A549 (cell line): ENCODE data around the gene LDLRAD4. TPM values are rescaled to one million over a fixed set of nuclear protein-coding genes. Genes with fewer than 3 reads are reported as not detected.

ENCODE experiments used
- ATAC-seq, 2 experiments: fragments of 200-7000 bp in 1 of 2; fragments of >200 bp in 1 of 2; cut with Nextera tagmentation in 1 of 2; cut with Tn5 transposase in 1 of 2; 3 replicates each; pipeline versions ENCODE4 v1.8.0 to v1.9.1; 2018 to 2020; ENCODE audit warnings: mild to moderate bottlenecking in 1 of 2, moderate library complexity in 1 of 2
- CTCF ChIA-PET: fragments of 300-600 bp; sonication (Branson Sonifier 250); formaldehyde crosslinking; extraction: SDS; loops from one replicate; lab custom pipeline; 2021; ENCODE audit warnings: antibody characterized with exemption, inconsistent platforms; lab: Yijun Ruan, JAX
- POLR2A ChIA-PET: fragments of 350-600 bp; formaldehyde crosslinking; extraction: SDS; loops from one replicate; lab custom pipeline; 2021; ENCODE audit warnings: antibody characterized with exemption, inconsistent platforms; lab: Yijun Ruan, JAX
- DNase-seq, 2 experiments: peaks; one replicate each; pipeline versions ENCODE4 v3.0.0 to v3.0.0-alpha.2; 2011 to 2016; ENCODE audit warnings: low read depth in 1 of 2, low spot score in 1 of 2
- FAIRE-seq: peaks from 2 replicates; lab custom pipeline; 2011; peaks lifted over from hg19 to GRCh38; lab: Jason Lieb, UNC
- H3K27ac ChIP-seq, 2 experiments: fragments of >200 bp; sonication (Bioruptor Twin); formaldehyde crosslinking; 3 replicates each; pipeline ENCODE4 v1.5.1; 2016 to 2017
- H3K4me1 ChIP-seq: fragments of >200 bp; sonication (Bioruptor Twin); formaldehyde crosslinking; 3 replicates; pipeline ENCODE4 v1.6.1; 2016
- H3K4me2 ChIP-seq: fragments of >200 bp; sonication (Bioruptor Twin); formaldehyde crosslinking; 3 replicates; pipeline ENCODE4 v1.6.1; 2016
- H3K4me3 ChIP-seq: fragments of >200 bp; sonication (Bioruptor Twin); formaldehyde crosslinking; 3 replicates; pipeline ENCODE4 v1.5.1; 2016
- H3K9me3 ChIP-seq: fragments of >200 bp; sonication (Bioruptor Twin); formaldehyde crosslinking; 3 replicates; pipeline ENCODE4 v1.6.1; 2016
- BHLHE40 ChIP-seq: IDR thresholded peaks from 2 replicates; pipeline ENCODE4 v1.6.1; 2012; ENCODE audit warnings: low read depth, low read length, inconsistent platforms
- FOSB ChIP-seq: fragments of 250-450 bp; sonication (Bioruptor Pico); IDR thresholded peaks from 2 replicates; pipeline ENCODE4 v1.5.0; 2020; ENCODE audit warnings: mild to moderate bottlenecking, moderate library complexity
- FOSL2 ChIP-seq, 2 experiments: fragments of 450-650 bp in 1 of 2; fragments of >200 bp in 1 of 2; sonication (Bioruptor Twin) in 1 of 2; formaldehyde crosslinking; IDR thresholded peaks; 2 replicates each; pipeline versions ENCODE4 v1.5.0 to v1.6.1; 2016 to 2020; ENCODE audit warnings: mild to moderate bottlenecking in 1 of 2, moderate library complexity in 1 of 2
- HMGXB4 ChIP-seq: fragments of 250-450 bp; sonication (Bioruptor Pico); IDR thresholded peaks from 2 replicates; pipeline ENCODE4 v1.5.0; 2021; ENCODE audit warnings: mild to moderate bottlenecking, moderate library complexity, borderline replicate concordance
- HOXA7 ChIP-seq: fragments of 250-450 bp; sonication (Bioruptor Pico); IDR thresholded peaks from 2 replicates; pipeline ENCODE4 v1.5.0; 2020; ENCODE audit warnings: mild to moderate bottlenecking, moderate library complexity
- HOXB5 ChIP-seq: fragments of 250-450 bp; sonication (Bioruptor Pico); IDR thresholded peaks from 2 replicates; pipeline ENCODE4 v1.5.0; 2020; ENCODE audit warnings: mild to moderate bottlenecking, moderate library complexity
- MAFK ChIP-seq: fragments of 450-650 bp; IDR thresholded peaks from 2 replicates; pipeline ENCODE4 v1.6.1; 2014; ENCODE audit not compliant: partially characterized antibody
- NR3C1 ChIP-seq: fragments of >200 bp; sonication (Bioruptor Twin); formaldehyde crosslinking; IDR thresholded peaks from 3 replicates; pipeline ENCODE4 v1.6.1; 2017
- PHF8 ChIP-seq: fragments of 200-600 bp; sonication (generic); IDR thresholded peaks from 2 replicates; pipeline ENCODE4 v1.6.1; 2016; ENCODE audit warnings: low read depth, mild to moderate bottlenecking, antibody characterized with exemption, moderate library complexity, borderline replicate concordance
- POLR2A ChIP-seq: IDR thresholded peaks from 2 replicates; pipeline ENCODE4 v1.6.1; 2012; ENCODE audit warnings: mild to moderate bottlenecking, low read length
- RCOR1 ChIP-seq: fragments of 150-350 bp; IDR thresholded peaks from 2 replicates; pipeline ENCODE4 v1.6.1; 2014; ENCODE audit warnings: antibody characterized with exemption, low read length, low read depth
- RNF2 ChIP-seq: fragments of 200-600 bp; sonication (generic); IDR thresholded peaks from 2 replicates; pipeline ENCODE4 v1.6.1; 2016; ENCODE audit warnings: low read depth, mild to moderate bottlenecking, antibody characterized with exemption, moderate library complexity, borderline replicate concordance
- SMC3 ChIP-seq: fragments of >200 bp; sonication (Bioruptor Twin); formaldehyde crosslinking; IDR thresholded peaks from 3 replicates; pipeline ENCODE4 v1.6.1; 2018; ENCODE audit warnings: inconsistent platforms
- SREBF2 ChIP-seq: fragments of 450-650 bp; IDR thresholded peaks from 2 replicates; pipeline ENCODE4 v1.6.1; 2014; ENCODE audit warnings: mild to moderate bottlenecking, moderate library complexity
- USF2 ChIP-seq: fragments of 450-650 bp; IDR thresholded peaks from 2 replicates; pipeline ENCODE4 v1.6.1; 2014; ENCODE audit warnings: antibody characterized with exemption
- ZC3H11A ChIP-seq: fragments of 450-650 bp; IDR thresholded peaks from 2 replicates; pipeline ENCODE4 v1.6.1; 2014; ENCODE audit warnings: antibody characterized with exemption, mild to moderate bottlenecking
- ZNF302 ChIP-seq: fragments of 250-450 bp; sonication (Bioruptor Pico); IDR thresholded peaks from 2 replicates; pipeline ENCODE4 v1.9.0; 2021; ENCODE audit warnings: inconsistent platforms, mild to moderate bottlenecking, moderate library complexity
- ZSCAN20 ChIP-seq: fragments of 250-450 bp; sonication (Bioruptor Pico); IDR thresholded peaks from 2 replicates; pipeline ENCODE4 v1.8.0; 2022; ENCODE audit warnings: mild to moderate bottlenecking, moderate library complexity
- WGBS: methylation state at CpG from one replicate; pipeline ENCODE4 v1.1.6; 2017; ENCODE audit errors: missing lambda C conversion rate; 5-methylcytosine and 5-hydroxymethylcytosine counted together
- polyA plus RNA-seq, 4 experiments: library from polyadenylated mRNA; depleted of rRNA in 3 of 4; stranded (reverse); fragments of >200 nt; fragmentation: RNase III in 1 of 4; extraction: RNeasy Plus Mini Kit Qiagen cat#74134 plus additional on column Dnase treatment in 1 of 4; gene quantifications; 2 replicates in 3 of 4; 3 replicates in 1 of 4; pipeline ENCODE4 v1.2.3, GENCODE V29; 2011 to 2017

LDLRAD4 gene
- polyA plus RNA-seq, 2 of the 4 experiments (the other 2 are of a cell fraction): 5.2 to 7.6 TPM

GRCh38 chr18:13461936-13462335 is 243.4 kb downstream of the LDLRAD4 start:
- CTCF ChIA-PET: interaction anchor here (0.6 kb wide), 1 partner anchor 405 kb away, joined by 3 read pairs; no protein-coding TSS in a partner anchor
- no peak for ATAC-seq
- FAIRE-seq: no peak
- Histone ChIP-seq H3K4me2 (no peak overlapping the region), H3K27ac (no peak overlapping the region), H3K9me3 (no peaks in the 10 kb centered on the region), H3K4me1 (no peaks in the 10 kb centered on the region), H3K4me3 (no peak overlapping the region)
- TF ChIP-seq RNF2 (no peak), PHF8 (no peak), SMC3 (no peak), HOXB5 (CRISPR knock-in tag) (no peak), FOSL2 (IDR thresholded peaks at IDR 0.05) (no peak), FOSL2 (CRISPR knock-in tag; IDR thresholded peaks at IDR 0.05) (no peak), MAFK (no peak), USF2 (no peak)
- 96% methylated on average over 5 of the region's 5 CpGs for WGBS
- POLR2A ChIA-PET: no interaction called here
- no peak for DNase-seq

DNA sequence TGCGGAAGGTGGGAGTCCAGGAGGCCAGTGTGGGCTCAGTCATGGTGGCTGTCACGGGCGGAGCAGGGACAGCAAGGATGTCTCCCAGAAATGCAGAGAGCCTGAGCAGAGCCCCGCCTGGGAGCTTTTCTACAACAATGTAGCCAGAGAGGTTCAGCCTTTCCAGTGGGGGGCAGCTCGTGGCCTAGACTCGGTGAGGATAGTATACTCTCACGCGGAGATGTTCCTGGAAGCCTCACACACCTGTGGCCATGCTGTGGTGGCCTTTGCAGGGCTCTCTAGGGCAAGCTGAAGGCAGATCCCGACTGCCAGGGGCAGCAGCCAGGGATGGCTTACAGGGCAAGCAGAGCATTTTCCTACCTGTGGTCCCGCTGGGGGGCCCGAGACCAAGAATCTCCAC is 244.1 kb downstream of the LDLRAD4 start:
- Histone ChIP-seq H3K9me3 (no peaks in the 10 kb centered on the region), H3K4me3 (no peak overlapping the region), H3K27ac (no peak overlapping the region), H3K4me1 (no peaks in the 10 kb centered on the region), H3K4me2 (no peak overlapping the region)
- ATAC-seq: no peak
- POLR2A ChIA-PET: no interaction called here
- WGBS: 84% methylated on average over 10 of the region's 11 CpGs
- DNase-seq: no peak
- TF ChIP-seq FOSB (CRISPR knock-in tag) (no peak), ZNF302 (CRISPR knock-in tag) (no peak), RCOR1 (no peak), BHLHE40 (no peak), NR3C1 (no peak), ZC3H11A (no peak), HMGXB4 (CRISPR knock-in tag) (no peak)
- CTCF ChIA-PET: interaction anchor here (0.6 kb wide), 1 partner anchor 406 kb away, joined by 3 read pairs; no protein-coding TSS in a partner anchor
- no peak for FAIRE-seq

DNA sequence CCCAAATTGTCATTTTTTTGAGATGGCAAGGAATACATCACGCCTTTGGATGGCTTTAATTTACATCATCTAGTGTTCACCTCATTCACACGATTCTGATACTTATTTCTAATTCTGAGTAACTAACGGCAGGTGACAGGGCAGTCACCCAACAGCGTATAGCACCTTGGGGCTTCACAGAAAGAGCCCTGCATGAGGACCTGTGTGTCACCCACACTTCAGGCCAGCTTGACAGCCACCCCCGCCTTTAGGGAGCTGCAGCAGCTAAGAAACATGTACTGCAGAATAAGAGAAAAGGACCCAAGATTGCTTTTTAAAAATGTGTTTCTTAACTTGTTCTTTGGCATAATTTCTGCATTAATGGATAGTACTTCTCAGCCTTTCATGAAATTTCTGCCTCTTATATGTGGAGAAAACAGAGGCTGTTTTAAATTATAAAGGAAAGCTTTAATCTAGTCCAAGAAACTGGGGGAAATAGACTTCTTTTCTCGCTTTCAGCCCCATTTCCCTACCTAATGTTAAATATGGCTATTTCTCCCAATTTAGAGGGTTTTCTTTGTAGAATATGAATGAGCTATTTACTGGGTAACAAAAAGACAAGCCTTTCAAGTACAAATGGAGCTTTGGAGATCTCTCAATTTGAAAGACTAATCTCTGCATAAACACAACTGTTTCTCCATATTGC is 245.1 kb downstream of the LDLRAD4 start:
- WGBS: 59% methylated on average over 6 of the region's 6 CpGs
- ATAC-seq (no peak), DNase-seq (no peak), FAIRE-seq (no peak)
- no peak overlapping the region for H3K4me3 ChIP-seq
- H3K4me2 ChIP-seq: no peak overlapping the region
- H3K9me3 ChIP-seq: no peaks in the 10 kb centered on the region
- no peak overlapping the region for H3K27ac ChIP-seq
- ChIA-PET POLR2A (no interaction called here), CTCF (no interaction called here)
- no peak for TF ChIP-seq ZSCAN20 (CRISPR knock-in tag)
- H3K4me1 ChIP-seq: no peaks in the 10 kb centered on the region

GRCh38 chr18:13464432-13465123 is 246.0 kb downstream of the LDLRAD4 start:
- no peak overlapping the region for H3K4me2 ChIP-seq
- no peak for DNase-seq
- no peaks in the 10 kb centered on the region for H3K4me1 ChIP-seq
- WGBS: 83% methylated on average over 12 of the region's 14 CpGs
- ATAC-seq: no peak
- ChIA-PET POLR2A (no interaction called here), CTCF (no interaction called here)
- no peak overlapping the region for H3K4me3 ChIP-seq
- H3K9me3 ChIP-seq: no peaks in the 10 kb centered on the region
- H3K27ac ChIP-seq: no peak overlapping the region
- FAIRE-seq: no peak
- no peak for TF ChIP-seq SREBF2
- TF ChIP-seq ZNF302 (CRISPR knock-in tag): no peak
- TF ChIP-seq HOXA7 (CRISPR knock-in tag): no peak
- TF ChIP-seq USF2: no peak
- no peak for TF ChIP-seq POLR2A
